Stomach (tissue), 9 donors: Measurements from ENCODE around the gene PDE4D. TPM values are rescaled to one million over a fixed set of nuclear protein-coding genes. Genes with fewer than 3 reads are reported as not detected.

Experiments used
- DNase-seq, 2 donors: peaks; one replicate each; pipeline versions ENCODE4 v3.0.0 to v3.0.0-alpha.2; 2013 to 2019
- H3K27ac ChIP-seq, 5 donors: fragments of 200-600 bp in 4 of 5; sonication (generic) in 4 of 5; one replicate each; pipeline ENCODE4 v1.5.1; 2013 to 2019; ENCODE audit warnings: mild to moderate bottlenecking in 1 of 5, moderate library complexity in 1 of 5
- H3K27me3 ChIP-seq, 3 donors: fragments of 200-600 bp; sonication (generic); one replicate each; pipeline ENCODE4 v1.5.1; 2017 to 2019; ENCODE audit warnings: mixed run types in 1 of 3
- H3K36me3 ChIP-seq, 4 donors: fragments of 200-600 bp; sonication (generic); 1 replicate in 3 of 4; 2 replicates in 1 of 4; pipeline ENCODE4 v1.5.1; 2016 to 2019
- H3K4me1 ChIP-seq, 4 donors: fragments of 200-600 bp; sonication (generic); one replicate each; pipeline ENCODE4 v1.5.1; 2016 to 2019
- H3K4me3 ChIP-seq, 4 donors: fragments of 200-600 bp; sonication (generic) in 3 of 4; one replicate each; pipeline ENCODE4 v1.5.1; 2016 to 2019; ENCODE audit warnings: mild to moderate bottlenecking in 1 of 4
- H3K9me3 ChIP-seq, 4 donors: fragments of 200-600 bp; sonication (generic); one replicate each; pipeline ENCODE4 v1.5.1; 2016 to 2019
- CTCF ChIP-seq, 7 experiments: fragments of 450-650 bp in 4 of 7; fragments of 200-600 bp in 3 of 7; sonication (generic) in 3 of 7; IDR thresholded peaks; one replicate each; pipeline ENCODE4 v1.5.1; 2016 to 2019; ENCODE audit warnings: antibody characterized with exemption in 7 of 7, control low read depth in 2 of 7, mild to moderate bottlenecking in 1 of 7
- EP300 ChIP-seq: sonication (generic); formaldehyde crosslinking; IDR thresholded peaks from one replicate; pipeline ENCODE4 v1.6.1; 2017; ENCODE audit warnings: antibody characterized with exemption
- POLR2A ChIP-seq, 4 donors: fragments of 450-650 bp; IDR thresholded peaks; one replicate each; pipeline ENCODE4 v1.6.1; 2016; ENCODE audit warnings: antibody characterized with exemption in 4 of 4, control low read depth in 2 of 4, mild to moderate bottlenecking in 1 of 4, moderate library complexity in 1 of 4
- POLR2AphosphoS5 ChIP-seq, 3 donors: sonication (generic); formaldehyde crosslinking; IDR thresholded peaks; one replicate each; pipeline ENCODE4 v1.6.1; 2016; ENCODE audit warnings: antibody characterized with exemption in 3 of 3
- WGBS, 5 donors: extraction: QIAGEN DNeasy Blood & Tissue Kit in 3 of 5; methylation state at CpG; one replicate each; pipeline versions ENCODE4 v1.1.5 to v1.1.7; 2013 to 2018; 5-methylcytosine and 5-hydroxymethylcytosine counted together
- intact Hi-C: fragments of 100-400 bp; cut with DNase I; formaldehyde crosslinking; loops from one replicate; pipeline ENCODE4 v1.15.1; 2023; ENCODE audit warnings: low total_unique reads
- polyA plus RNA-seq, 3 donors: library from polyadenylated mRNA; stranded (reverse); fragments of 200-250 nt; gene quantifications; one replicate each; pipeline ENCODE4 v1.2.3, GENCODE V29; 2013
- total RNA-seq, 5 donors: library from RNA; depleted of rRNA; stranded (reverse); fragments of >200 nt; gene quantifications; one replicate each; pipeline versions ENCODE4 v1.1.0 to v1.2.3, GENCODE V29; 2014 to 2016
- donor health status: healthy with polysubstance abuse.
- donor health status: Bipolar disorder and iron deficiency.
- donor health status: healthy.

Gene PDE4D
- total and polyA plus RNA-seq, 8 donors = 3.1 to 147 (median 97.3) TPM

DNA sequence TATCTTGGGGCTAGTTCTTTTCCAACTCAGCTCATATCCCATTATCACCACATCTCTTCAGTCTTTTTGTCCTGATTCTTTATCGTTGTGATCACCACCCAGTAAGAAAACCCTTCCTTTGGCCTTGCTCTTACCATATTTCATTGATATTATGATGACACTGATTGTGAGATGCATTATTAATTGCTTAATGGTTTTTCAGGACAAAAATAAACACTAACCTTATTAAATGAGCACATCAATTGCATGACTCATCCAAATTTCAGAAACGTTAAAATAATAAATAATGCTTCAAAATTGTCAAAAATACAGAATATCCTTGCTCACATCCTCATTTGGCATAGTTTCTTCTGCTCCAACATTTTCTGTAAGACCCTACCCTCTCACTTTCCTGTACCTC lies 270.7 kb downstream of the PDE4D start:
- peaks cover 0 to 7% (median 0%) of the 10 kb centered on the region in 4 donors for H3K4me1 ChIP-seq
- H3K9me3 ChIP-seq = no peaks in the 10 kb centered on the region
- intact Hi-C loops = no loop called here
- WGBS, 5 donors = 67 to 85% (median 73%) methylated on average over 2 of the region's 2 CpGs
- no peak overlapping the region for H3K4me3 ChIP-seq
- no peaks in the 10 kb centered on the region for H3K27me3 ChIP-seq
- no peak overlapping the region for H3K27ac ChIP-seq
- no peaks in the 10 kb centered on the region for H3K36me3 ChIP-seq
- TF ChIP-seq POLR2AphosphoS5 (IDR thresholded peaks at IDR 0.05) = no peak
- no peak for TF ChIP-seq CTCF (IDR thresholded peaks at IDR 0.05)
- TF ChIP-seq EP300 = no peak
- no peak for TF ChIP-seq POLR2A (IDR thresholded peaks at IDR 0.05)
- no peak for DNase-seq

DNA sequence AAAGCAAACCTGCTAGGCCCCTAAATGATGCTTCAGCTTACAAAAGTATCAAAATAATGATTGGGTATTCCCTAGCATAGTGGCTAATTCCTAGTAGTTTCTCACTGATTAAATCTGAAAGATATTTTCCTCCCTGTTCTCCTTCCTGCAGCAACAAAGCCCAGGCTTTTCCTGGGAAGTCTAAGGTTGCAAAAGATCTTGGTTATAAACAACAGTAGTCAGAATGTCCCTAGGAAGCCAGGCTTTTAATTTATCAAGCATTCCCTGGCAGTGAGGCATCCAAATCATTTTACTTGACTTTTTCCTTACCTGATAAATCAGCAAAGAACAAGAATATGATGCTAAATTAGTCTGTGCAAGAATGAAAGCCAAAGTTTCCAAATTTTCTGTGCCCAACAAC lies 272.0 kb downstream of the PDE4D start:
- Histone ChIP-seq H3K4me3 (no peak overlapping the region), H3K27ac (no peak overlapping the region), H3K9me3 (no peaks in the 10 kb centered on the region), H3K4me1 (peaks cover 0 to 11% (median 3%) of the 10 kb centered on the region in 4 donors), H3K27me3 (no peaks in the 10 kb centered on the region), H3K36me3 (no peaks in the 10 kb centered on the region)
- DNase-seq = no peak
- no peak for TF ChIP-seq CTCF (IDR thresholded peaks at IDR 0.05)
- no peak for TF ChIP-seq POLR2AphosphoS5 (IDR thresholded peaks at IDR 0.05)
- no peak for TF ChIP-seq EP300
- TF ChIP-seq POLR2A (IDR thresholded peaks at IDR 0.05) = no peak
- intact Hi-C loops = no loop called here

- Histone ChIP-seq H3K36me3 (no peaks in the 10 kb centered on the region), H3K27ac (no peak overlapping the region), H3K9me3 (no peaks in the 10 kb centered on the region), H3K4me1 (peaks cover 0 to 11% (median 3%) of the 10 kb centered on the region in 4 donors), H3K27me3 (no peaks in the 10 kb centered on the region), H3K4me3 (no peak overlapping the region)
- DNase-seq = no peak
- TF ChIP-seq CTCF (IDR thresholded peaks at IDR 0.05) (no peak), POLR2A (IDR thresholded peaks at IDR 0.05) (no peak), POLR2AphosphoS5 (IDR thresholded peaks at IDR 0.05) (no peak), EP300 (no peak)
- intact Hi-C loops = no loop called here
These were observed 272.9 kb downstream of the PDE4D start for GRCh38 chr5:59620535-59621212.

- TF ChIP-seq POLR2A (IDR thresholded peaks at IDR 0.05) (no peak), POLR2AphosphoS5 (IDR thresholded peaks at IDR 0.05) (no peak), CTCF (IDR thresholded peaks at IDR 0.05) (no peak), EP300 (no peak)
- Histone ChIP-seq H3K9me3 (no peaks in the 10 kb centered on the region), H3K4me3 (no peak overlapping the region), H3K36me3 (no peaks in the 10 kb centered on the region), H3K27me3 (no peaks in the 10 kb centered on the region), H3K27ac (no peak overlapping the region), H3K4me1 (peaks cover 0 to 11% (median 3%) of the 10 kb centered on the region in 4 donors)
- DNase-seq = no peak
- WGBS, 5 donors = 91 to 96% (median 94%) methylated on average over 3 of the region's 3 CpGs
- intact Hi-C loops = no loop called here
These were observed 274.9 kb downstream of the PDE4D start for GRCh38 chr5:59618644-59619043.
